T-helper 1 cell treated with Interleukin-12 subunit alpha and Interleukin-12 subunit beta and Interleukin-4 antibody, amounts not matched to agents 30 μg/mL and 1 μg/mL, for 36 hours (primary cell): Measurements from ENCODE around the gene SFT2D1.
"Not testable (repeated sequence)": the region's sequence is repeated elsewhere in the genome, so short reads cannot be mapped to it uniquely, and the experiment has no call there.

Source experiments
- H3K27ac Mint-ChIP-seq: one replicate; pipeline ENCODE4 v1.8.0; 2021; ENCODE audit warnings: mild to moderate bottlenecking, mixed read lengths
- H3K27me3 Mint-ChIP-seq: one replicate; pipeline ENCODE4 v1.8.0; 2021; ENCODE audit warnings: low read depth, mixed read lengths
- H3K36me3 Mint-ChIP-seq: one replicate; pipeline ENCODE4 v1.8.0; 2021; ENCODE audit warnings: low read depth, mixed read lengths
- H3K4me1 Mint-ChIP-seq: one replicate; pipeline ENCODE4 v1.8.0; 2021; ENCODE audit warnings: low read depth, mixed read lengths
- H3K4me3 Mint-ChIP-seq: one replicate; pipeline ENCODE4 v1.8.0; 2021; ENCODE audit warnings: mild to moderate bottlenecking, moderate library complexity, mixed read lengths
- H3K9me3 Mint-ChIP-seq: one replicate; pipeline ENCODE4 v1.8.0; 2021; ENCODE audit warnings: mixed read lengths

SFT2D1 gene

GRCh38 chr6:166351715-166352285 is 9.5 kb upstream of the SFT2D1 start:
- Mint-ChIP-seq H3K9me3 (peaks cover 6% of the 10 kb centered on the region), H3K36me3 (no peaks in the 10 kb centered on the region), H3K4me1 (peaks cover 6% of the 10 kb centered on the region), H3K27me3 (peaks cover 59% of the 10 kb centered on the region), H3K27ac (no peak overlapping the region), H3K4me3 (no peak overlapping the region)

GRCh38 chr6:166348305-166348949 is 6.1 kb upstream of the SFT2D1 start:
- Mint-ChIP-seq H3K9me3 (peaks cover 6% of the 10 kb centered on the region), H3K27me3 (peaks cover 36% of the 10 kb centered on the region), H3K27ac (no peak overlapping the region), H3K36me3 (no peaks in the 10 kb centered on the region), H3K4me3 (no peak overlapping the region), H3K4me1 (peaks cover 7% of the 10 kb centered on the region)

GRCh38 chr6:166346965-166347364 is 4.6 kb upstream of the SFT2D1 start:
- Mint-ChIP-seq H3K27ac (no peak overlapping the region), H3K4me1 (peaks cover 8% of the 10 kb centered on the region), H3K27me3 (peaks cover 25% of the 10 kb centered on the region), H3K36me3 (no peaks in the 10 kb centered on the region), H3K9me3 (peaks cover 6% of the 10 kb centered on the region), H3K4me3 (no peak overlapping the region)

- Mint-ChIP-seq H3K27ac (no peak overlapping the region), H3K27me3 (peaks cover 20% of the 10 kb centered on the region), H3K4me3 (no peak overlapping the region), H3K4me1 (peaks cover 7% of the 10 kb centered on the region), H3K9me3 (peaks cover 1% of the 10 kb centered on the region), H3K36me3 (peaks cover 3% of the 10 kb centered on the region)
Measured at GRCh38 chr6:166346449-166346848, 4.1 kb upstream of the SFT2D1 start.

- not testable (repeated sequence) for H3K36me3 Mint-ChIP-seq, H3K9me3 Mint-ChIP-seq, H3K27ac Mint-ChIP-seq, H3K4me1 Mint-ChIP-seq, H3K4me3 Mint-ChIP-seq
- peaks cover 14% of the 10 kb centered on the region for H3K27me3 Mint-ChIP-seq
Measured at GRCh38 chr6:166345672-166346071, 3.3 kb upstream of the SFT2D1 start.

- not testable (repeated sequence) for H3K4me1 Mint-ChIP-seq, H3K9me3 Mint-ChIP-seq, H3K36me3 Mint-ChIP-seq, H3K27me3 Mint-ChIP-seq, H3K27ac Mint-ChIP-seq, H3K4me3 Mint-ChIP-seq
Measured at GRCh38 chr6:166344921-166345320, 2.6 kb upstream of the SFT2D1 start.

- Mint-ChIP-seq H3K9me3 (no peaks in the 10 kb centered on the region), H3K4me3 (no peak overlapping the region), H3K4me1 (peaks cover 8% of the 10 kb centered on the region), H3K36me3 (peaks cover 3% of the 10 kb centered on the region), H3K27me3 (peaks cover 3% of the 10 kb centered on the region), H3K27ac (no peak overlapping the region)
Measured at GRCh38 chr6:166344240-166344639, 1.9 kb upstream of the SFT2D1 start.

- peak overlapping the region; percentile 41 for H3K27ac Mint-ChIP-seq
Measured at GRCh38 chr6:166343150-166343487, 774 bp upstream of the SFT2D1 start.

GRCh38 chr6:166341977-166342348 is 382 bp downstream of the SFT2D1 start:
- peaks cover 13% of the 10 kb centered on the region for H3K4me1 Mint-ChIP-seq
- H3K4me3 Mint-ChIP-seq = peak overlapping the region; percentile 88
- H3K27ac Mint-ChIP-seq = peak overlapping the region; percentile 91
- H3K9me3 Mint-ChIP-seq = no peaks in the 10 kb centered on the region
- H3K36me3 Mint-ChIP-seq = peaks cover 9% of the 10 kb centered on the region
- no peaks in the 10 kb centered on the region for H3K27me3 Mint-ChIP-seq

More at GRCh38 chr6:166343150-166343487, 774 bp upstream of the SFT2D1 start:
- Mint-ChIP-seq H3K4me1 (peaks cover 8% of the 10 kb centered on the region), H3K36me3 (peaks cover 6% of the 10 kb centered on the region), H3K9me3 (no peaks in the 10 kb centered on the region), H3K27me3 (no peaks in the 10 kb centered on the region), H3K4me3 (peak overlapping the region; percentile 38)

GRCh38 chr6:166341464-166341863 is 881 bp downstream of the SFT2D1 start:
- no peaks in the 10 kb centered on the region for H3K27me3 Mint-ChIP-seq
- no peaks in the 10 kb centered on the region for H3K9me3 Mint-ChIP-seq
- H3K27ac Mint-ChIP-seq = peak overlapping the region; percentile 91
- H3K36me3 Mint-ChIP-seq = peaks cover 12% of the 10 kb centered on the region
- peak overlapping the region; percentile 88 for H3K4me3 Mint-ChIP-seq
- peaks cover 13% of the 10 kb centered on the region for H3K4me1 Mint-ChIP-seq

GRCh38 chr6:166338854-166339253 is 3.5 kb downstream of the SFT2D1 start:
- Mint-ChIP-seq H3K27me3 (no peaks in the 10 kb centered on the region), H3K36me3 (peaks cover 30% of the 10 kb centered on the region), H3K4me3 (no peak overlapping the region), H3K4me1 (peaks cover 26% of the 10 kb centered on the region), H3K27ac (no peak overlapping the region), H3K9me3 (no peaks in the 10 kb centered on the region)

- Mint-ChIP-seq H3K27ac (no peak overlapping the region), H3K9me3 (no peaks in the 10 kb centered on the region), H3K4me1 (peaks cover 36% of the 10 kb centered on the region), H3K4me3 (no peak overlapping the region), H3K27me3 (no peaks in the 10 kb centered on the region), H3K36me3 (peaks cover 39% of the 10 kb centered on the region)
Measured at GRCh38 chr6:166336847-166337246, 5.5 kb downstream of the SFT2D1 start.

GRCh38 chr6:166335378-166336302 is 6.7 kb downstream of the SFT2D1 start:
- no peak overlapping the region for H3K4me3 Mint-ChIP-seq
- peaks cover 37% of the 10 kb centered on the region for H3K36me3 Mint-ChIP-seq
- no peaks in the 10 kb centered on the region for H3K27me3 Mint-ChIP-seq
- H3K27ac Mint-ChIP-seq = no peak overlapping the region
- H3K9me3 Mint-ChIP-seq = no peaks in the 10 kb centered on the region
- H3K4me1 Mint-ChIP-seq = peaks cover 33% of the 10 kb centered on the region

- Mint-ChIP-seq H3K27ac (no peak overlapping the region), H3K4me3 (no peak overlapping the region), H3K9me3 (no peaks in the 10 kb centered on the region)
Measured at GRCh38 chr6:166334878-166335277, 7.5 kb downstream of the SFT2D1 start.

More at GRCh38 chr6:166334878-166335277, 7.5 kb downstream of the SFT2D1 start:
- peaks cover 37% of the 10 kb centered on the region for H3K36me3 Mint-ChIP-seq
- H3K4me1 Mint-ChIP-seq = peaks cover 33% of the 10 kb centered on the region
- no peaks in the 10 kb centered on the region for H3K27me3 Mint-ChIP-seq
